Activated naive CD4-positive, alpha-beta T cell (primary cell): Measurements from ENCODE around the gene CATSPERE.
"Not testable (repeated sequence)": the region's sequence is repeated elsewhere in the genome, so short reads cannot be mapped to it uniquely, and the experiment has no call there.

Source experiments
- DNase-seq, 4 experiments: peaks; one replicate each; lab custom pipeline; 2025; lab: John Stamatoyannopoulos, UW

Gene CATSPERE

GRCh38 chr1:244633140-244633539 lies 172.1 kb downstream of the CATSPERE start:
- DNase-seq, result no peak

- no peak for DNase-seq
These were observed 173.5 kb downstream of the CATSPERE start for GRCh38 chr1:244634546-244634945.

GRCh38 chr1:244636488-244637259 lies 175.6 kb downstream of the CATSPERE start:
- no peak for DNase-seq

- no peak for DNase-seq
These were observed 178.5 kb downstream of the CATSPERE start for GRCh38 chr1:244639561-244639960.

- DNase-seq, result no peak
These were observed 179.8 kb downstream of the CATSPERE start for GRCh38 chr1:244640917-244641316.

- no peak for DNase-seq
These were observed 181.5 kb downstream of the CATSPERE start for GRCh38 chr1:244642526-244642925.

- DNase-seq, result no peak
These were observed 181.9 kb downstream of the CATSPERE start for GRCh38 chr1:244642988-244643387.

GRCh38 chr1:244645414-244645813 lies 184.3 kb downstream of the CATSPERE start:
- no peak for DNase-seq

- no peak for DNase-seq
These were observed 184.8 kb downstream of the CATSPERE start for GRCh38 chr1:244645890-244646289.

- DNase-seq, result no peak
These were observed 186.7 kb downstream of the CATSPERE start for GRCh38 chr1:244647819-244648218.

GRCh38 chr1:244651956-244652622 lies 191.0 kb downstream of the CATSPERE start:
- DNase-seq, result no peak

GRCh38 chr1:244652623-244653438 lies 191.8 kb downstream of the CATSPERE start, which contains the start of gene DESI2:
DESI2 (plus strand) TSS chr1:244653126; CDS start chr1:244653314, 188 bp downstream.
- peak; percentile 87 to 100 (median 96) for DNase-seq

GRCh38 chr1:244653439-244654107 lies 192.5 kb downstream of the CATSPERE start:
- DNase-seq, result no peak

GRCh38 chr1:244654108-244655038 lies 193.3 kb downstream of the CATSPERE start:
- no peak for DNase-seq

- DNase-seq, result no peak
These were observed 194.1 kb downstream of the CATSPERE start for GRCh38 chr1:244655186-244655585.

GRCh38 chr1:244657421-244657820 lies 196.3 kb downstream of the CATSPERE start:
- DNase-seq, result no peak

GRCh38 chr1:244659694-244660093 lies 198.6 kb downstream of the CATSPERE start:
- no peak for DNase-seq

GRCh38 chr1:244660595-244660994 lies 199.5 kb downstream of the CATSPERE start:
- no peak for DNase-seq

- DNase-seq, result not testable (repeated sequence)
These were observed 200.7 kb downstream of the CATSPERE start for GRCh38 chr1:244661569-244662312.

- no peak for DNase-seq
These were observed 201.5 kb downstream of the CATSPERE start for GRCh38 chr1:244662599-244662998.
